HEK293 (cell line): ENCODE results near the gene S100A16.

Experiments used
- CTCF ChIA-PET: fragments of 350-600 bp; formaldehyde crosslinking; extraction: SDS; loops from one replicate; lab custom pipeline; 2021; ENCODE audit warnings: antibody characterized with exemption; lab: Yijun Ruan, JAX
- POLR2A ChIA-PET: fragments of 300-600 bp; formaldehyde crosslinking; extraction: SDS; loops from one replicate; lab custom pipeline; 2020; ENCODE audit warnings: antibody characterized with exemption, inconsistent platforms; lab: Yijun Ruan, JAX
- H3K27ac ChIP-seq: fragments of 200-500 bp; sonication (Bioruptor generic); 2 replicates; pipeline ENCODE4 v1.5.1; 2014; ENCODE audit warnings: low read depth, low read length, control low read depth, inconsistent platforms; ENCODE audit errors: extremely low read depth
- H3K36me3 ChIP-seq, 2 experiments: fragments of 200-500 bp in 1 of 2; sonication (Bioruptor generic) in 1 of 2; 1 replicate in 1 of 2; 2 replicates in 1 of 2; pipeline ENCODE4 v1.5.1; 2014 to 2017; ENCODE audit warnings: inconsistent platforms in 2 of 2, low read length in 2 of 2; ENCODE audit not compliant: control insufficient read depth in 2 of 2, insufficient read depth in 1 of 2
- H3K4me1 ChIP-seq: fragments of 200-500 bp; sonication (Bioruptor generic); 2 replicates; pipeline ENCODE4 v1.5.1; 2014; ENCODE audit warnings: mild to moderate bottlenecking, low read length, inconsistent platforms; ENCODE audit not compliant: control insufficient read depth, insufficient read depth
- H3K4me3 ChIP-seq: 2 replicates; pipeline ENCODE4 v1.5.1; 2011; ENCODE audit warnings: low read depth, mild to moderate bottlenecking, control low read depth, low read length, moderate library complexity
- H3K9me3 ChIP-seq: fragments of 200-500 bp; sonication (Bioruptor generic); 2 replicates; pipeline ENCODE4 v1.5.1; 2014; ENCODE audit warnings: low read depth, low read length, inconsistent platforms; ENCODE audit not compliant: control insufficient read depth, insufficient read depth
- BCL11B ChIP-seq: fragments of 450-650 bp; formaldehyde crosslinking; IDR thresholded peaks from 2 replicates; pipeline ENCODE4 v1.5.1; 2016; ENCODE audit warnings: low read depth, missing biosample characterization, missing genetic modification characterization
- FEZF1 ChIP-seq: fragments of 450-650 bp; formaldehyde crosslinking; IDR thresholded peaks from 2 replicates; pipeline ENCODE4 v1.5.1; 2016; ENCODE audit warnings: missing biosample characterization, missing genetic modification characterization
- OVOL3 ChIP-seq: fragments of 450-650 bp; formaldehyde crosslinking; IDR thresholded peaks from 2 replicates; pipeline ENCODE4 v1.5.1; 2016; ENCODE audit warnings: missing biosample characterization, missing genetic modification characterization
- REPIN1 ChIP-seq: fragments of 450-650 bp; formaldehyde crosslinking; IDR thresholded peaks from 2 replicates; pipeline ENCODE4 v1.5.1; 2017; ENCODE audit warnings: missing biosample characterization, missing genetic modification characterization, low read depth
- ZBTB48 ChIP-seq: fragments of 450-650 bp; formaldehyde crosslinking; IDR thresholded peaks from 2 replicates; pipeline ENCODE4 v1.5.1; 2016; ENCODE audit warnings: missing biosample characterization, missing genetic modification characterization
- ZFP3 ChIP-seq: fragments of 450-650 bp; formaldehyde crosslinking; IDR thresholded peaks from 2 replicates; pipeline ENCODE4 v1.5.1; 2016; ENCODE audit warnings: low read depth, missing biosample characterization, missing genetic modification characterization
- ZNF211 ChIP-seq: fragments of 450-650 bp; formaldehyde crosslinking; IDR thresholded peaks from 2 replicates; pipeline ENCODE4 v1.5.1; 2016; ENCODE audit warnings: low read depth, missing biosample characterization, missing genetic modification characterization
- ZNF335 ChIP-seq: fragments of 450-650 bp; formaldehyde crosslinking; conservative IDR thresholded peaks from 2 replicates; pipeline ENCODE4 v1.5.1; 2016; ENCODE audit warnings: missing biosample characterization, missing genetic modification characterization
- ZNF48 ChIP-seq: fragments of 450-650 bp; formaldehyde crosslinking; IDR thresholded peaks from 2 replicates; pipeline ENCODE4 v1.5.1; 2016; ENCODE audit warnings: missing biosample characterization, missing genetic modification characterization
- ZNF530 ChIP-seq: fragments of 450-650 bp; formaldehyde crosslinking; IDR thresholded peaks from 2 replicates; pipeline ENCODE4 v1.5.1; 2016; ENCODE audit warnings: low read depth, missing biosample characterization, missing genetic modification characterization
- ZNF549 ChIP-seq: fragments of 450-650 bp; IDR thresholded peaks from 2 replicates; pipeline ENCODE4 v1.5.1; 2018; ENCODE audit warnings: missing biosample characterization, missing genetic modification characterization, mild to moderate bottlenecking, inconsistent platforms, moderate library complexity
- ZNF585B ChIP-seq: fragments of 450-650 bp; formaldehyde crosslinking; IDR thresholded peaks from 2 replicates; pipeline ENCODE4 v1.5.1; 2016; ENCODE audit warnings: missing biosample characterization, missing genetic modification characterization
- ZNF664 ChIP-seq: fragments of 450-650 bp; formaldehyde crosslinking; IDR thresholded peaks from 2 replicates; pipeline ENCODE4 v1.5.1; 2016; ENCODE audit warnings: missing biosample characterization, missing genetic modification characterization
- ZNF76 ChIP-seq: fragments of 450-650 bp; formaldehyde crosslinking; IDR thresholded peaks from 2 replicates; pipeline ENCODE4; 2016; ENCODE audit warnings: low read depth, missing biosample characterization, missing genetic modification characterization, borderline replicate concordance
- TF ChIP-seq, protein P1 (sequence below): fragments of 450-650 bp; formaldehyde crosslinking; IDR thresholded peaks from 2 replicates; pipeline ENCODE4 v1.5.1; 2016; ENCODE audit warnings: missing biosample characterization, missing genetic modification characterization
- TF ChIP-seq, protein P2 (sequence below): fragments of 450-650 bp; formaldehyde crosslinking; IDR thresholded peaks from 2 replicates; pipeline ENCODE4 v1.5.1; 2016; ENCODE audit warnings: missing biosample characterization, missing genetic modification characterization
- TF ChIP-seq, protein P3 (sequence below): fragments of 450-650 bp; formaldehyde crosslinking; IDR thresholded peaks from 2 replicates; pipeline ENCODE4 v1.5.1; 2016; ENCODE audit warnings: missing biosample characterization, missing genetic modification characterization
- TF ChIP-seq, protein P4 (sequence below): fragments of 450-650 bp; formaldehyde crosslinking; IDR thresholded peaks from 2 replicates; pipeline ENCODE4 v1.5.1; 2016; ENCODE audit warnings: missing biosample characterization, missing genetic modification characterization

The S100A16 gene

DNA sequence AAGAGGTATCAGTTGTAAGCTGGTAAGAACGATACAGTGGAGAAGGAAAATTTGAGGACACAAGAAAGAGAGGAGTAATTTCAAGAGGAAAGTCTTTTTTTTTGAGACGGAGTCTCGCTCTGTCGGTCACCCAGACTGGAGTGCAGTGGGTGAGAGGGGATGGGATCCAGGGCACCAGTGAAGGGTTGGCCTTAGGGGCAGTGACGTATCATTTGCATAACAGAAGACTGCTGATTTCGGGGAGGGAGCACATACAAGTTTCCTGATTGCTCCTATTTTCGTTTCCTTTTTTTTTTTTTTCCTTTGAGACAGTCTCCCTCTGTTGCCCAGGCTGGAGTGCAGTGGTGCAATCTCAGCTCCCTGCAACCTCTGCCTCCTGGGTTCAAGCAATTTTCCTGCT lies 10.2 kb upstream of the S100A16 start (continued):
- TF ChIP-seq, protein P1, sequence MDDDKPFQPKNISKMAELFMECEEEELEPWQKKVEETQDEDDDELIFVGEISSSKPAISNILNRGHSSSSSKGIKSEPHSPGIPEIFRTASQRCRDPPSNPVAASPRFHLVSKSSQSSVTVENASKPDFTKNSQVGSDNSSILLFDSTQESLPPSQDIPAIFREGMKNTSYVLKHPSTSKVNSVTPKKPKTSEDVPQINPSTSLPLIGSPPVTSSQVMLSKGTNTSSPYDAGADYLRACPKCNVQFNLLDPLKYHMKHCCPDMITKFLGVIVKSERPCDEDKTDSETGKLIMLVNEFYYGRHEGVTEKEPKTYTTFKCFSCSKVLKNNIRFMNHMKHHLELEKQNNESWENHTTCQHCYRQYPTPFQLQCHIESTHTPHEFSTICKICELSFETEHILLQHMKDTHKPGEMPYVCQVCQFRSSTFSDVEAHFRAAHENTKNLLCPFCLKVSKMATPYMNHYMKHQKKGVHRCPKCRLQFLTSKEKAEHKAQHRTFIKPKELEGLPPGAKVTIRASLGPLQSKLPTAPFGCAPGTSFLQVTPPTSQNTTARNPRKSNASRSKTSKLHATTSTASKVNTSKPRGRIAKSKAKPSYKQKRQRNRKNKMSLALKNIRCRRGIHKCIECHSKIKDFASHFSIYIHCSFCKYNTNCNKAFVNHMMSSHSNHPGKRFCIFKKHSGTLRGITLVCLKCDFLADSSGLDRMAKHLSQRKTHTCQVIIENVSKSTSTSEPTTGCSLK (tag by site-specific recombination), result no peak
- no peak for TF ChIP-seq FEZF1
- no peak for TF ChIP-seq ZNF549
- no peak for TF ChIP-seq ZBTB48
- TF ChIP-seq ZNF76, result no peak
- no peak for TF ChIP-seq ZNF48
- TF ChIP-seq, protein P2, sequence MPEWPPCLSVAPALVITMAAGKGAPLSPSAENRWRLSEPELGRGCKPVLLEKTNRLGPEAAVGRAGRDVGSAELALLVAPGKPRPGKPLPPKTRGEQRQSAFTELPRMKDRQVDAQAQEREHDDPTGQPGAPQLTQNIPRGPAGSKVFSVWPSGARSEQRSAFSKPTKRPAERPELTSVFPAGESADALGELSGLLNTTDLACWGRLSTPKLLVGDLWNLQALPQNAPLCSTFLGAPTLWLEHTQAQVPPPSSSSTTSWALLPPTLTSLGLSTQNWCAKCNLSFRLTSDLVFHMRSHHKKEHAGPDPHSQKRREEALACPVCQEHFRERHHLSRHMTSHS, result no peak
- TF ChIP-seq, protein P3, sequence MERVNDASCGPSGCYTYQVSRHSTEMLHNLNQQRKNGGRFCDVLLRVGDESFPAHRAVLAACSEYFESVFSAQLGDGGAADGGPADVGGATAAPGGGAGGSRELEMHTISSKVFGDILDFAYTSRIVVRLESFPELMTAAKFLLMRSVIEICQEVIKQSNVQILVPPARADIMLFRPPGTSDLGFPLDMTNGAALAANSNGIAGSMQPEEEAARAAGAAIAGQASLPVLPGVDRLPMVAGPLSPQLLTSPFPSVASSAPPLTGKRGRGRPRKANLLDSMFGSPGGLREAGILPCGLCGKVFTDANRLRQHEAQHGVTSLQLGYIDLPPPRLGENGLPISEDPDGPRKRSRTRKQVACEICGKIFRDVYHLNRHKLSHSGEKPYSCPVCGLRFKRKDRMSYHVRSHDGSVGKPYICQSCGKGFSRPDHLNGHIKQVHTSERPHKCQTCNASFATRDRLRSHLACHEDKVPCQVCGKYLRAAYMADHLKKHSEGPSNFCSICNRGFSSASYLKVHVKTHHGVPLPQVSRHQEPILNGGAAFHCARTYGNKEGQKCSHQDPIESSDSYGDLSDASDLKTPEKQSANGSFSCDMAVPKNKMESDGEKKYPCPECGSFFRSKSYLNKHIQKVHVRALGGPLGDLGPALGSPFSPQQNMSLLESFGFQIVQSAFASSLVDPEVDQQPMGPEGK, result no peak
- TF ChIP-seq ZNF530, result no peak
- no peak for TF ChIP-seq REPIN1 (tag by site-specific recombination)
- no peak for TF ChIP-seq OVOL3 (tag by site-specific recombination)
- no peak for TF ChIP-seq ZNF211 (tag by site-specific recombination)
- TF ChIP-seq ZNF664 (tag by site-specific recombination), result no peak

DNA sequence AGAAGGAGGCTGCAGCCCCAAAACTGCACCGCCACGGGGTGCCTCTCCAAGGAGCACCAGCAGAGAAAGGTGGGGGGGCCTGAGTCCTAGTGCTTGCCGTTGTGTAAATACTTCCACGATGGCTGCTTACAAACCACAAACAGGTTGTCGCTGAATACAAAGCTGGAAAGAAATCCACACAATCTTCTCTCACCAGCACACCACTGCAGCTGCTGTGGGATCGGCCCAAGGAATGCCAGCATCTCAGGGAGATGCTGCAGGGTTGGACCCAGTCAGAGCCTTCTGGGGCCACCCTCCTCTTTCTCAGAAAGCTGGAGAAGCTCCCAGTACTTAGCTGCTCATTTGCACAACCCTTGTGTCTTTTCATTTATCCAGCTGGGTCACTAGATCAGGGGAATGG lies 6.2 kb upstream of the S100A16 start:
- TF ChIP-seq ZNF585B (tag by site-specific recombination), result no peak
- Histone ChIP-seq H3K4me1 (no peaks in the 10 kb centered on the region), H3K9me3 (no peaks in the 10 kb centered on the region), H3K4me3 (no peak overlapping the region), H3K27ac (no peak overlapping the region), H3K36me3 (peaks cover 0 to 38% of the 10 kb centered on the region in 2 experiments; a peak in 2 of 3 replicates)
- ChIA-PET POLR2A (interaction anchor here (1.0 to 3.7 kb wide), 3 partner anchors 8 to 41 kb away, joined by 3 to 17 read pairs (median 15); partner anchors contain the start of genes CHTOP and S100A13), CTCF (interaction anchor here (2.4 kb wide), 1 partner anchor 9 kb away, joined by 18 read pairs; the partner anchor contains the start of genes S100A1 and S100A13)

DNA sequence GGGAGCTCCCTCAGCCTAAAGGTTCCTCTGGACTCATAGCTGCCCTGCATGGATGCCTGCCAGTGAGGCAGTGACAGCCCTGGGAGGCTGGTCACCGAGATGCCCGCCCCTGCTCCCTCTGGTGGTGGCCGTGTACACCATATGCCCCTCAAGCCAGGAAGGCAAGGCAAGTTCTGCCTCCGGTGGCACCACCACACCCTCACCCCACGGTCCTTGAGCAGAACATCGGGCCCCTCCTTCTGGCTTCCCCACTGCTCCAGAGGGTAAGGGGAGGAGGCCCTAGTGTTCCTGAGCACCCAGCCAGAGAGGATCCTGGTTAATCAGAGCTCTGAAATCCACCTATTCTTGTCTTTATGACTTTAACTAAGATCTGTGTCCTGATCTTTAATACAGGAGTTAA lies 4.7 kb upstream of the S100A16 start:
- H3K36me3 ChIP-seq, result peaks cover 0 to 28% of the 10 kb centered on the region in 2 experiments; a peak in 2 of 3 replicates
- H3K4me1 ChIP-seq, result no peaks in the 10 kb centered on the region
- CTCF ChIA-PET, result interaction anchor here (2.4 kb wide), 1 partner anchor 10 kb away, joined by 18 read pairs; the partner anchor contains the start of genes S100A1 and S100A13
- H3K27ac ChIP-seq, result no peak overlapping the region
- H3K4me3 ChIP-seq, result no peak overlapping the region
- TF ChIP-seq ZFP3 (tag by site-specific recombination) (no peak), ZNF335 (0 out of 2 replicates have a peak, but pooled peaks have one; percentile 29), BCL11B (no peak)
- TF ChIP-seq, protein P4, sequence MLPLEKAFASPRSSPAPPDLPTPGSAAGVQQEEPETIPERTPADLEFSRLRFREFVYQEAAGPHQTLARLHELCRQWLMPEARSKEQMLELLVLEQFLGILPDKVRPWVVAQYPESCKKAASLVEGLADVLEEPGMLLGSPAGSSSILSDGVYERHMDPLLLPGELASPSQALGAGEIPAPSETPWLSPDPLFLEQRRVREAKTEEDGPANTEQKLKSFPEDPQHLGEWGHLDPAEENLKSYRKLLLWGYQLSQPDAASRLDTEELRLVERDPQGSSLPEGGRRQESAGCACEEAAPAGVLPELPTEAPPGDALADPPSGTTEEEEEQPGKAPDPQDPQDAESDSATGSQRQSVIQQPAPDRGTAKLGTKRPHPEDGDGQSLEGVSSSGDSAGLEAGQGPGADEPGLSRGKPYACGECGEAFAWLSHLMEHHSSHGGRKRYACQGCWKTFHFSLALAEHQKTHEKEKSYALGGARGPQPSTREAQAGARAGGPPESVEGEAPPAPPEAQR (tag by site-specific recombination), result no peak
- POLR2A ChIA-PET, result interaction anchor here (2.3 to 3.7 kb wide), 2 partner anchors 9 to 17 kb away, joined by 15 to 17 read pairs; partner anchors contain the start of genes CHTOP and S100A13
- no peaks in the 10 kb centered on the region for H3K9me3 ChIP-seq
